Keratinocyte (primary cell): ENCODE results near the gene LEKR1.

Experiments used
- EZH2 ChIP-seq: IDR thresholded peaks from one replicate; pipeline ENCODE4 v1.6.1; 2012; ENCODE audit warnings: inconsistent platforms, mild to moderate bottlenecking, low read length, moderate library complexity
- TF ChIP-seq, protein P1 (sequence below), 3 experiments: IDR thresholded peaks in 1 of 3; conservative IDR thresholded peaks in 1 of 3; optimal IDR thresholded peaks in 1 of 3; 2 replicates in 2 of 3; 3 replicates in 1 of 3; pipeline versions ENCODE3 to v1.5.1; 2011; ENCODE audit warnings: low read length in 3 of 3, mild to moderate bottlenecking in 3 of 3, moderate library complexity in 2 of 3, control low read depth in 1 of 3, inconsistent platforms in 1 of 3; ENCODE audit not compliant: insufficient read depth in 2 of 3; ENCODE audit errors: extremely low read depth in 1 of 3

DNA sequence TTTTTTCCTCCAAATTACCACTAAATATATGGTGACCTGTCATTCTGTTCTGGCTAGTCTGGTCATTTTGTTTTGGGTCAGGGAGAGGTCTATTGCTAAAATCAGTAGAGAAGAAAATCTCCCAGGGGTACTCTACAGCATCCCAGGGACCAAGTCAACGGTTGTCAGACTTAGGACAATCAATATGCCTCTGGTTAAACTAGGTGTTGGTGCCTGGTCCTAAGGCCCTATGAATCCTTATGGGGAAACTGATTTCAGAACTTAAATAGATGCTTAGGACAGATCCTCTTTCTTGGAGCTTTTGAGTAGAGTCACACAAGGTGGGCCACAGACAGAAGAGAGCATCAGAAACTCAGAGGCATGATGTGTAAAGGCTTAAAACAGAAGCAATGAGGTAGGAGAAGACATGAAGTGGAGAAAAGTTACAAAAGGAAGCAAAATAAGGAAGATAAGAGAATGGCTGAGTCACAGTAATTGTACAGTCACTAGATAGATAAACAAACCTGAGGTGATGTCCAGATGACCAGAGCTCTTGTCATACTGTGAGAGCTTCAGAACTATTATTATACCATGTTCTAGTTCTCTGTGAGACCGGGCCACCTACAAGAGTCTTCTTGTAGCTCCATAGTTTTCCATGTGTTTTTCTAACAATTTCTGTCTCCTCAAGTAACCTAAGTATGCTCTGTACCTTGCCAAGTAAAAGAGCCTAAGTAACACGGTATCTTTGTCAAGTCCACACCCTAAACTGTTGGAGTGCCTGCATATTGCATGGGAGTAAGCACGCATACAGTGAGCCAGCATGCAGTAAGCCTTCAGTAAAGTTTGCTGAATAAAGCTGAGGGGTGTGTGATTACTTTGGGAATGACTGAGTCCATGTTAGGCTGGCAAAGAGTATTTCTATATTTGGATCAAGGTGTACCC lies 44.6 kb upstream of the LEKR1 start:
- TF ChIP-seq, protein P1, sequence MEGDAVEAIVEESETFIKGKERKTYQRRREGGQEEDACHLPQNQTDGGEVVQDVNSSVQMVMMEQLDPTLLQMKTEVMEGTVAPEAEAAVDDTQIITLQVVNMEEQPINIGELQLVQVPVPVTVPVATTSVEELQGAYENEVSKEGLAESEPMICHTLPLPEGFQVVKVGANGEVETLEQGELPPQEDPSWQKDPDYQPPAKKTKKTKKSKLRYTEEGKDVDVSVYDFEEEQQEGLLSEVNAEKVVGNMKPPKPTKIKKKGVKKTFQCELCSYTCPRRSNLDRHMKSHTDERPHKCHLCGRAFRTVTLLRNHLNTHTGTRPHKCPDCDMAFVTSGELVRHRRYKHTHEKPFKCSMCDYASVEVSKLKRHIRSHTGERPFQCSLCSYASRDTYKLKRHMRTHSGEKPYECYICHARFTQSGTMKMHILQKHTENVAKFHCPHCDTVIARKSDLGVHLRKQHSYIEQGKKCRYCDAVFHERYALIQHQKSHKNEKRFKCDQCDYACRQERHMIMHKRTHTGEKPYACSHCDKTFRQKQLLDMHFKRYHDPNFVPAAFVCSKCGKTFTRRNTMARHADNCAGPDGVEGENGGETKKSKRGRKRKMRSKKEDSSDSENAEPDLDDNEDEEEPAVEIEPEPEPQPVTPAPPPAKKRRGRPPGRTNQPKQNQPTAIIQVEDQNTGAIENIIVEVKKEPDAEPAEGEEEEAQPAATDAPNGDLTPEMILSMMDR (optimal IDR thresholded peaks at IDR 0.05 in 1 of 3, IDR thresholded peaks at IDR 0.05 in 1 of 3, conservative IDR thresholded peaks at IDR 0.05 in 1 of 3; ENCODE audit: extremely low read depth in 1 of 3, insufficient read depth in 2 of 3, low read length in 3 of 3): no peak
- TF ChIP-seq EZH2: no peak
